GM18507 (cell line): Measurements from ENCODE around the gene KDM2B.

ENCODE experiments used
- DNase-seq: peaks from one replicate; pipeline ENCODE4 v3.0.0; 2011; ENCODE audit warnings: low read depth; ENCODE audit not compliant: insufficient read length; ENCODE audit errors: extremely low spot score
- FAIRE-seq: peaks from 2 replicates; lab custom pipeline; 2011; peaks lifted over from hg19 to GRCh38; lab: Jason Lieb, UNC

Gene KDM2B

DNA sequence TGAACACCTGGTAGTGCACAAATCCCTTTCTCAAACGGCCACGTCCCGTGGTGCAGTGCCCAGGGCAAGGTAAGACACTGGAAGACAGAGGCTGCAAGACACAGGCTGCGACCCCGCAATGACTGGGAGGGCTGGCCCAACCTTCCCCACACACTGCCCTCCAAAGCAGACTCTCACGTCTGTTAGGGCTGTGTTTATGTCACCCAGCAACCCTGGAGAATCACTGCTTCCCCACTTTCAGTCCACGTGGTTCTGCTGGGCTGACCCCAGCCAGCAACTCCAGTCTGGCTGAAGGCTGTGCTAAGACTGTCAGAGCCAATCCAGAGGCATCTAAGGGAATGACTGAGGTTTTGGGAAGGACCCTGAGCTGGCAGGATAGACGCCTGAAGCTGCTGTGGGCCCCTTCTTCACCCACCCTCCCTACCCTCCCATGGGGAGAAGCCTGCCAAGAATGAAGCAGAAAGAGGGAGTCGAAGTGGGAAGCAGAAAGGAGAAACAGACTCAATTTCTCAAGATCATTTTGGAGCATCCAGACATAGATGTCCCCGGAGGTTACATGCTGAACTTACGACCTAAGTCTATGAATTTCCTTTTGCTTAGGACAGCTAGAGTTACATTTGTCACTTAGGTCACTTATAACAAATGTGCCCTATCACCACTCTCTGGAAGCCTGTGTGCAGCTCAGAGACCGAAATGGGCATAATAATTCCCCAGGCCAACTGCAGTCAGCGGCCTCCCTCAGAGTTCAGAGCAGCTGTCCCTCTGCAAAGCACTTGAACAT is 11.7 kb downstream of the KDM2B start:
- DNase-seq (no peak), FAIRE-seq (no peak)

DNA sequence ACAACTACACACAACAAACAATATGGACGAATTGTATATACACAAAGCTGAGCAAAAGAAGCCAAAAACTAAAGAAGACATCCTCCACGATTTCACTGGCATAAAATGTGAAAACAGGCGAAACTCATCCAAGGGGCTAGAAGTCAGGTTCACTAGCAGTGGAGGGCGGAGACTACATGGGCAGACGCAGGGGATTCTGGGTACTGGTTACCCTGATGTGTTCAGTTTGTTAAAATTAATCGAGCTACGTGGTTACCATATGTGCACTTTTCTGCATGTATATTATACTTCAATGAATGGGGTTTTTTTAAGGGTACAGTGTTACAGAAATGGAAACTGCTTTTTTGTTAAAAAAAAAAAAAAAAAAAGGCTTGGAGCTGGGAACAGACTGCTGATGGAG is 12.3 kb downstream of the KDM2B start:
- DNase-seq (no peak), FAIRE-seq (no peak)

DNA sequence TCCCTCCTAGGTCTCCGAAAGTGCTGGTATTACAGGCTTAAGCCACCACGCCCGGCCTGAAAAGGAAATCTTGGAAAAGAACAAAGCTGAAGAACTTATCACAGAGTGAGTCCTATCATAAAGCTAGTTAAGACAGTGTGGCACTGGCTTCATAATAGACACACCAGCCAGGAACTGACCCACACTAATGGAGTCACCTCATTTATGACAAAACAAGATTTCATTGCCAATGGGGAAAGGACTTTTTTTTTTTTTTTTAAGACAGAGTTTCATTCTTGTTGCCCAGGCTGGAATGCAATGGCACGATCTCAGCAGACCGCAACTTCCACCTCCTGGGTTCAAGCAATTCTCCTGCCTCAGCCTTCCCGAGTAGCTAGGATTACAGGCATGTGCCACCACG is 15.7 kb downstream of the KDM2B start:
- no peak for DNase-seq
- FAIRE-seq: no peak

DNA sequence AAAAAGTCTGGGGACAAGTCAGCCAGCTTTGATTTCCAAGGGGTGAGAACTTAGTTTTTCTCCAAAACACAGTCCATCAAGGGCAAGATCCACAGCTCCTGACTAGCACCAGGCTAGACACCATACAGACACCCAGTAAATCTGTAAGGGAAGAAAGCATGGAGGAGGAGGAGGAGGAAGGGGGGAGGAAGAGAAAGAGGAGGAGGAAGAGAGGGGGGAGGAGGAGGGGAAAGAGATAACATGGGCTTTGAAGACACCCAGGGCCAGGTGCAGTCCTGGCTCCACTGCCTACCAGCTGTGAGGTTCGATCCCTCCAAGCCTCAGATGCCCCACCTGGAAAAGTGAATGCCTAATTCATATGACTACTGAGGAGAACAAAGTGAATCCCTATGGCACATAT is 18.3 kb downstream of the KDM2B start:
- FAIRE-seq (no peak), DNase-seq (no peak)

DNA sequence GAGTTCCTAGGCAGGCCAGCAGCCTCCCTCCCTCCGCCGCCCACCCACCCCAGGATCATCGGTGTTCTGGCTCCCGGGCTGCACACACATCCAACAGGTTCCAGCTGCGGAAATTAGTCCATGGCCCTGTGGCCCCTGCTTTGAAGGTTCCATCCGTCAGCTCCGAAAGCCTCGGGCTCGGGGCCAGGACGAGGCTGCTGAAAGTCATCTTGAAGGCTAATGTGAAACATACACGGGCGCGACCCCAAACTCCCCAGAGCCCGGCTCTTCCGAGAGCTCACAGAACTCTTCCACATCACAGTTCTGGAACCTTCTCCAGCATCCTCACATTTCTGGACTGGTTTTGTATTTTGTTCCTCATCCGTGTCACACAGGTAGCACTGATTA is 19.8 kb downstream of the KDM2B start:
- no peak for DNase-seq
- no peak for FAIRE-seq

DNA sequence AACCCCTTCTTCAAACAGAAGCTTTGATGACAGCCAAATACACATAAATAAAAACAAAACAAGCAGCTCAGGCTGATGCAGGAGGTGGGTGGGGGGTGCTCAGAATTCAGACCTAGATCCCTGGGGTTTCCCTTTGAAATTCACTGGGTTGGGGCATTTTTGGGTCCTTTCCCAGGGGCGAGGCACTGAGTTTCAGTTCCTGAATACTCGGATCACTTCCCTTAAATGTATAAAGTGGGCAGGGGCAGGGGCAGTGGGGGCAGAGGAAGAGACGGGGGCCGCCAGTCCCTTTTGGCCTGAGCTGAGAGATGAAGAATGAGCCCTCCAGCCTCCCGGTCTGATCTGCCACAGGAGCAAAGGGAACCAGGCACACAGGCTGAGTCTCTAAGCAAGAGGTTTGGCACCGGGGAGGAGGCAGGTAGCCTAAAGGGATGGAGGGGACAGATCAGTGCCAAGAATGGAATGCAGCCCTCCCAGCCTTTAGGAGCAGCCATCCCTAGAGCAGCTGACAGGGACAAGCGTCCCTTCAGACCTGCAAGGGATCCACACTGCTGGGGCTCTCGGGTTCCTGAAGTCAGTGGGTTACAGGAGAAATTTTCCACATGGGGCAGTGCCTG is 20.3 kb downstream of the KDM2B start:
- DNase-seq: no peak

DNA sequence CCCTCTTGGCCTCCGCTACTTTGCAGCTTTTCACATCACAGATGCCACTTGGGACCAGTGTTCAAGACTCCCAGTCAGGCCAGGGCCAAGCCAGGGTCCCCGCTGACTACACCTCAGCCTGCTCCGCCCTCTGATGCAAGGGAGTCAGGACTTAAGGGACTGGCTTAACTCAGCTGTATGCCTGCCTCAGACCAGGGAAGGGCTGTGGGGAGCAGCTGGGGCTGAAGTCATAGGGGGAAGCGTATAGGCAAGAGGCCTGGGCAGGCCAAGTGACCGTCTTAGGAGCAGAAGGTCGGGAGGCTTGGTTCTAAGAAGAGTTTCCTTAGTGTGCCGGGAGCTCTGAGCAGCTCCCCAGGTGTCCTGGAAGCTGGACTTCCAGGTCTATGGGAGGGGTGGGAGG is 21.9 kb downstream of the KDM2B start:
- DNase-seq (no peak), FAIRE-seq (no peak)

More for the DNA sequence above, 20.3 kb downstream of the KDM2B start:
- FAIRE-seq: peak; percentile 44

DNA sequence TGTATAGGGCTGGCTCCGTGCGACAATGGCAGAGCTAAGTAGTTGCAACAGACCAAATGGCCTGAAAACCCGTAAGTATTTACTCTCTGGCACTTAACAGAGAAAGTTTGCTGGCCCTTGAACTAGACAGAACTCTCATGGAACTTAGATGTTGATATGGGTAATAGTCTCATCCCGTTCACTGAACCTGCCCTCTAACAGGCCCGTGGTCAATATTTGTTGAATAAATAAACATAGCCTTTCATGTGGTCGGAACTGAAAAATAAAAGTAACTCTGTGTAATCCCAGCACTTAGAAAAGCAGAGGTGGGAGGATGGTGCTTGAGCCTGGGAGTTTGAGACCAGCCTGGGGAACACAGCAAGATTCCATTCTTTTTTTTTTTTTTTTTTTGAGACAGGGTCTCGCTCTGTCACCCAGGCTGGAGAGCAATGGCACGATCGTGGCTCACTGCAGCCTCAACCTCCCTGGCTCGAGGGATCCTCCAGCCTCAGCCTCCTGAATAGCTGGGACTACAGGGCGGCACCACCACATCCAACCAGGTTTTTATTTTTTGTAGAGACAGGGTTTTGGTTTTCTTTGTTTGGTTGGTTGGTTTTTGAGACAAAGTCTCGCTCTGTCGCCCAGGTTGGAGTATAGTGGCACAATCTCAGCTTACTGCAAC is 29.7 kb downstream of the KDM2B start:
- DNase-seq: no peak
- FAIRE-seq: no peak

DNA sequence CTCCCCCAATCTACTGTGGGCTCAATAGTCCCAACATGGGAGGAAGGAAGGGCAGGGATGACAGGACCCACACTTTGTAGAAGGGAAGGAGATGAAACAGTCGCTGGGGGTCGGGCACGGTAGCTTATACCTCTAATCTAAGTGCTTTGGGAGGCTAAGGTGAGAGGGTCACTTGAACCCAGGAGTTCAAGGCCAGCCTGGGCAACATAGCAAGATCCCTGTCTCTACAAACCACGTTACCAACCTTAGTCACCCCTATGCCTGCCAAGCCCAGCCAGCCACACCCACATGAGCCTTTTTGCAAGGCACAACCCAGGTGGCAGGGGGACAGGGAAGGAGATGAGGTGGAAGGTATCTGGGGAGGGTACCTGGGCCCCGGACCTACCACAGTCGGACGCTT is 31.7 kb downstream of the KDM2B start:
- no peak for DNase-seq
- FAIRE-seq: no peak

DNA sequence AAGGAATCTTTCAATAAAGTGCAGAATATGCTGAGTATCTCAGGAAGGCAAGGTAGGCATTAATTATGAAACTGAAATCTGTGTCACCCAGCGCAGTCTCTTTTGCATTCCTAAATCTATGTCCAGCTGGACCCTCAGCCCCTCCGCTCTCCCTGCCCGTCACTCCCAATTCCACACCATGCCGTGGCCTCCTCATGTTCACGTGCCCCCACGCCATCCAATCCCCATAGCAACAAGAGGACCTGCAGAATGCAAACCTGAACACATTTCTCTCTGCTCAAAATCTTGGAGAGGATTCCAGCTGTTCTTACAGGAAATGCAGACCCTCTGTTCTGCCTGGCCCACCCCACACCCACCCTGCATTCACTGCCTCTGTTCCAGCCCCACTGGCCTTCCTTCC is 35.3 kb downstream of the KDM2B start:
- no peak for FAIRE-seq
- DNase-seq: no peak

DNA sequence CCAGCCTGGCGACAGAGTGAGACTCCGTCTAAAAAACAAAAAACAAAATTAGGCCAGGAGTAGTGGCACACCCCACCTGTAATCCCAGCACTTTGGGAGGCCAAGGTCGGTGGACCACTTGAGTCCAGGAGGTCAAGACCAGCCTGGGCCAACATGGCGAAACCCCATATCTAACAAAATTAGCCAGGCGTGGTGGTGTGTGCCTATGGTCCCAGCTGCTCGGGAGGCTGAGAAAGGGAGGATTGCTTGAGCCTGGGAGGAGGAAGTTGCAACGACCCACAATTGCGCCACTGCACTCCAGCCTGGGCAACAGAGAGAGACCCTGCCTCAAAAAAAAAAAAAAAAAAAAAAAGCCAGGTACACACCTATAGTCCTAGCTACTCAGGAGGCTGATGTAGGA is 37.0 kb downstream of the KDM2B start:
- no peak for FAIRE-seq
- no peak for DNase-seq

DNA sequence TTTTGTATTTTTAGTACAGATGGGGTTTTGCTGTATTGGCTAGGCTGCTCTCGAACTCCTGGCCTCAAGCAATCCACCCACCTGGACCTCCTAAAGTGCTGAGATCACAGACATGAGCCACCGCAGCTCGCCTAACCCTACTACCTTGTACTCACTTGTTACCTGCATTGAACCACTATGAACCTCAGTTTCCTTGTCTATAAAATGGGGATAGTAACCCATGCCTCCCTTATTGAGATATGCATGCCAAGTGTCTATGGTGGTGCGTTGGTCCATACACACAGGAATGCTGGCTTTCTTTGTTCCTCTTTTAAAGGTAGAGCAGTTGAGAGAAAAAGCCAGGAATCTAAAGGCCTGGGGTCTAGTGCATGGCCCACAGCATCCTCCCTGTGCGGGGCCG is 40.9 kb downstream of the KDM2B start:
- FAIRE-seq: no peak
- DNase-seq: no peak

DNA sequence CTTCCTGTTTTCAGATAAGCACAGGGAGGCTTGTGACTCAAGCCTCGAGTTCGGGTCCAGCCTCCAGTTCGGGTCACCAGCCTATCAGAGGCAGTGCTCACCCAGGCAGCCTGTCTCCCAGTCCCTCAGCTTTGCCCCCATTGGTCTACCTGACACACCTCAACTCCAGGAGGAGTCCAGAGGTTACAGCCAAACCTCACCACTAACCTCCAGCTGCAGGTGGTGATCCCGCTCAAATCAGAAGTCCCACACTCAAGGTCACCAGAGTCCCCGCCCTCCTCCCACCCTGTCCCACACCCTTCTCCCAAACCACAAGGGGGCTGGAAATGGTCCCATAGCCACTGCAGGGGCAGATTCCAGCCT is 42.1 kb downstream of the KDM2B start:
- no peak for DNase-seq
- FAIRE-seq: peak; percentile 70

DNA sequence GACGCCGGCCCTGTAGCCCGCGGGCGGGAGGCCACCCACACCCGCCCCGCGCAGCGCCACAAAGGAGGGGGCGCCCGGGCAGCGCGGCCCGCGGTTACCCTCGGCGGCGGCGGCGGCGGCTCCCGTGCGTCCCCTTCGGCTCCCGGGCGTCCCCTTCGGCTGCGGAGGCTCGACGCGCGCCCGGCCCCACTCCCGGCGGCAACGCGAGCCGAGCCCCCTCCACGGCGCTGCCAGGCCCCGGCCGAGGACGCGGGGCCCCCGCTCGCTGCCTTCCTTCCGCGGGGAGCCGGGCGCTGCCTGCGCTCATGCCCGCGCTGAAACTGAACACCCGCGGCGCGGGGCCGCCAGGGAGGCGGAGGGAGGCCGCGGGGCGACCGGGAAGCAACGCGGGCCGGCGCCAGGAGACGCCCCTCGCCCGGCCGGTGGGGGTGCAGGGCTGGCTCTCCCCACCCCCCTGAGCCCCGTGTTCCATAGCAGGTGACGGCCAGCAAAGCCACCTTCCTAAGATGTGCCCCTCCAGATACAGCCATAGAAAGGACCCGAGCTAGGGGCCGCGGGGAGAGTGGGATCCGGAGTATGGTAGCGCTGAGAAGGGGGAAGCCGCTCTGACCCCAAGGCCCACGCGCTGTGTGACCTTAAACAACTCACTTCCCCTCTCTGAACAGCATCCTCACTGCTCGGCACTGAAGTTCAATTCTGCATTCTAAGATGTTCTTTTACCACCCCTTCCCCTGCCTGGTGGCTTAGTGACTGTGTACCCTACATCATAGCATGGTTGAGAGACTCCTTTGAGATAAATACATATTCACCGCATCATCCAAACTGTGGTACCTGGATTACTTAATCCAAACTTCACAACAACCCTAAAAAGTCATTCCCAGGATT is 42.8 kb downstream of the KDM2B start:
- no peak for DNase-seq
- FAIRE-seq: no peak

DNA sequence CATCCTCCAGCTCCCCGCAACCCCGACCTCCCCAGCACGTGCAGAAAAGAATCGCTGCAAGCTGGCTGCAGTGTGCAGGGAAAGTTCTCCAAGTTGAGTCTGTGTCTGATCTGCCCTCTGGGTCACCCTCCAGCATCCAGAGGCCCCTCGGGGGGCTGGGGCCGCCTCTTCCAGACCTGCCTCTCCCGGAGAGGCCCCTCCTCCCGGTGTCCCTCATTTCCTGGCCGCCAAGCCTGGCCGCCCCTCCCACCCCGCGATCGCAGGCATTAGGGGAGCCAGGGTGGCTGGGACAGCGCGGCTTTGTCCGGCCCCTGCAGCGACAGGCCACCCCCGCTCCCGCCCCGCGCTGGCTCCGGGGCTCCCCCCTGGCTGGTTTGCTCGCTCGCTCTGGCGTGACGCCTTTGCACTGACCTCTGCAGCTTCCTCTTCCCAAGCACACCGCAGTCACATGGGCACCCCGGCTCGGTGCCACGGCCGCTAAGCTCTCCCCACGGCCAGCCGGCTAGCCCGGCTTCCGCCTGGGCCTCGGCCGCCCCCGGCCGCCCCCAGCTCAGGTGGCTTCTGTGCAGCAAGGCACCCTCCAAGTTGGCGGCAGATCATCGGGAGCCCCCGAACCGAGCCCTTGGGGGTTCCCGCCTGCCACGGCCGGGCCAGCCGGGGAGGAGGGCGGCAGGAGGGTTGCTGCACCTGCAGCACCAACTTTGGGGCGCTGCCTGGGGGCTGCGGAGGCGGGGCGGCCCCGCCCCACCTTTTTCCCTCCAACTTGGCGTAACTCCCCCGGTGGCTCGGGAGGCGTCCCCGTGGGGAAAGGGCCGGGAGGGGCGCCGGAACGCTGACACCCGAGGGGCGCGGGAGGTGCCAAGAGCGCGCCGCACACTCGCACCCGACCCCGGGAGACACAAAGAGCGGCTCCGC is 43.7 kb downstream of the KDM2B start:
- FAIRE-seq: peak; percentile 97
- DNase-seq: peak; percentile 84

DNA sequence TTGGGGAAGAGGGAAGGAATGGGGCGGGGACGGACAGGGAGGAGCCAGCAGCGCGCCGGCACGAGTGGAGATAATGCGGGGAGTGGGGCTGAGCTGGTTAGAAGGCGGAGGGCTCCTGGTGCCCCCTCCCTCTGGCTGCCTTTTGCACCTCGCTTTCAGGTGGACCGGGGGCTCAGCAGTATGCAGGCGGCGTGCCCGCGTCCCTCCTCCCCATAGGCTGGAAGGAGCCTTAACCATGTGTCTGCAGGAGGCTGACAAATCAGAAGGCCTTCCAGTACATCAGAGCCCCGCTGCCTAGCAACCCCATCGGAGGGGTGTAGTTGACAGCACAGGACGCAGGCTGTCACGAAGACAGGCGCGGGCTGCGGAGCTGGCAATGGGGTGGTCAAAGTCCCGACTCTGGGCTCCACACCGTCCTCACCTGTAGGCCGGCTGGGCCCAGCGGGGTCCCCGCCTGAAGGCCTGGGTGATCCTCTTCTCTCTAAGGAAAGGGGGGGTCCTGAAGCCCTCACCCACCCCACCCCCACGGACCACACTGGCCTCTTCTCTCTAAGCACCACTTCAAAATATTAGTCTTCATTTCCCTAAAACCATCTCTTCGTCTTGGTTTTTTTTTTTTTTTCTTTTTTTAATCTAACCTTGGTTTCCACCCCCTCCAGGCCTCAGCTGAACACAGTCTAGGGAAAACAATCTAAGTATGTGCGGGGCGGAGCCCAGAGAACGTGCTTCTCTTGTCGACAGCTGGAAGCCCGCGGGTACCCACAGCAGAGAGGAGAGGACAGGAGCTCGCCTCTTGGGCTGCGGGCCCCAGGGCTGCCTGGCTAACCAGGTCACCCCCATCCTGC is 44.5 kb downstream of the KDM2B start:
- FAIRE-seq (peak; percentile 95), DNase-seq (peak; percentile 90)

DNA sequence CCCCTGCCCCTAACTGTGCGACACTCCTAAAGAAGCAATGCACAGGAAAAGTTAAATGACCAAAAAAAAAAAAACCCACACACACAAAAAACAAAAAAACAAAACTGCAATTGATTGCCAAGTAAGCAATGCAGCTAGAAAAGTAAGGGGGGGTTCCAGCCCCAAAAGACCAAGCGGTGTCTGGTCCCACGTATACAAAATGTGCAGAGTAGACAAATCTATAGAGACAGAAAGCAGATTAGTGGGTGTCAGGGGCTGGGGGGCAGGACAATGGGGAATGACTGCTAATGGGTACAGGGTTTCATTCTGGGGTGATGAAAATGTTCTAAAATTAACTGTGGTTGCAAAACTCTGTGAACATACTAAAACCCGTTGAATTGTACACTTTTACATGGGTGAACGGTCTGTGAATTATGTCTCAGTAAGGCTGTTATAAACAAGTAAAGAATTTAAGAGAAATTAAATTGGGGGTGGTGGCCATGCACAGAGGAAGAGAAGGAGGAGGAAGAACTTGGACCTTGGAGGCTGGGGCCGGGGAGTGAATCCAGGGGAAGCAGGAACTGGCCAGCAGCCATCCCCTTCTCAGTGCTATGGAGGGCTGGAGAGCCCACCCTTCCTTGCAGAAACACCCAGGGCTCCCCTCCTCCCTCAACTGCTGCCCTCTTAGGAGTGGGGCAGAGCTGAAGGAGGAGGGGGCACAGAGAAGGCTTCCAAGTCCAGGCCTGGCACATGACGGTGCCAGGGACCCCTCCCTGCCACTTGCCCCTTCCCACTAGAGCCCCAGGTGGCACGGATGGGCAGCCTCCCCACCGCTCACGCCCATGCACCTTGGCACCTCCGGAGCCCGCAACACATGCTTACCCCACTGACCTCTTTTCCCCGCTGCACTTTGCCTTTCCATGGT is 45.4 kb downstream of the KDM2B start:
- peak; percentile 54 for FAIRE-seq
- DNase-seq: no peak
